Prostate gland (tissue), 2 donors: Measurements from ENCODE around the gene UCMA.

Experiments used
- POLR2A ChIP-seq: fragments of 450-650 bp; IDR thresholded peaks from one replicate; pipeline ENCODE4 v1.6.1; 2016; ENCODE audit warnings: antibody characterized with exemption, mild to moderate bottlenecking
- TF ChIP-seq, protein P1 (sequence below), 4 experiments: fragments of 200-600 bp in 2 of 4; fragments of 450-650 bp in 2 of 4; sonication (generic) in 2 of 4; IDR thresholded peaks; 1 replicate in 3 of 4; 2 replicates in 1 of 4; pipeline ENCODE4 v1.5.1; 2016 to 2019; ENCODE audit warnings: antibody characterized with exemption in 4 of 4, mild to moderate bottlenecking in 2 of 4, moderate library complexity in 2 of 4

DNA sequence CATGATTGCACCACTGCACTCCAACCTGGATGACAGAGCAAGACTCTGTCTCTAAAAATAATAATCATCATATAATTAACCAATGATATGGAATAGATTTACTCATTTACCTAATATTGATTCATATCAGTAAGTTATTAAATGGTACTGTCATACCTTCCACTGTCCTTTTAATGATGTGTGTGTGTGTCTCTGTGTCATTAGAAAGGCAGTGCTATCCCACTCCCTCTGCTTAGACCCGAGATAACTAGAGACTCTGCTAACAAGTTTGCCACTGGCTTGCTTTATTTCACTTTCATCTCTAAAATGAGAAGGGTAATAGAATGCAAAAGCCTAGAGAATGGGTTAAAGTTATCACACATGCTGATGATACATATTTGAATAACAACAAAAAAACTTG lies 51.8 kb downstream of the UCMA start:
- TF ChIP-seq, protein P1, sequence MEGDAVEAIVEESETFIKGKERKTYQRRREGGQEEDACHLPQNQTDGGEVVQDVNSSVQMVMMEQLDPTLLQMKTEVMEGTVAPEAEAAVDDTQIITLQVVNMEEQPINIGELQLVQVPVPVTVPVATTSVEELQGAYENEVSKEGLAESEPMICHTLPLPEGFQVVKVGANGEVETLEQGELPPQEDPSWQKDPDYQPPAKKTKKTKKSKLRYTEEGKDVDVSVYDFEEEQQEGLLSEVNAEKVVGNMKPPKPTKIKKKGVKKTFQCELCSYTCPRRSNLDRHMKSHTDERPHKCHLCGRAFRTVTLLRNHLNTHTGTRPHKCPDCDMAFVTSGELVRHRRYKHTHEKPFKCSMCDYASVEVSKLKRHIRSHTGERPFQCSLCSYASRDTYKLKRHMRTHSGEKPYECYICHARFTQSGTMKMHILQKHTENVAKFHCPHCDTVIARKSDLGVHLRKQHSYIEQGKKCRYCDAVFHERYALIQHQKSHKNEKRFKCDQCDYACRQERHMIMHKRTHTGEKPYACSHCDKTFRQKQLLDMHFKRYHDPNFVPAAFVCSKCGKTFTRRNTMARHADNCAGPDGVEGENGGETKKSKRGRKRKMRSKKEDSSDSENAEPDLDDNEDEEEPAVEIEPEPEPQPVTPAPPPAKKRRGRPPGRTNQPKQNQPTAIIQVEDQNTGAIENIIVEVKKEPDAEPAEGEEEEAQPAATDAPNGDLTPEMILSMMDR (IDR thresholded peaks at IDR 0.05), result no peak
- no peak for TF ChIP-seq POLR2A
